H1 (cell line): Measurements from ENCODE around the gene HSPBP1. TPM values are rescaled to one million over a fixed set of nuclear protein-coding genes. Genes with fewer than 3 reads are reported as not detected.

Experiments used
- CTCF ChIA-PET: fragments of 300-600 bp; sonication (Branson Sonifier 250); formaldehyde crosslinking; loops from one replicate; lab custom pipeline; 2021; ENCODE audit not compliant: partially characterized antibody; lab: Charles Lee
- POLR2A ChIA-PET: fragments of 300-600 bp; sonication (Branson Sonifier 250); formaldehyde crosslinking; loops from one replicate; lab custom pipeline; 2021; ENCODE audit warnings: inconsistent platforms; ENCODE audit not compliant: partially characterized antibody; lab: Charles Lee
- DNase-seq, 2 experiments: peaks; one replicate each; pipeline versions ENCODE4 v3.0.0 to v3.0.0-alpha.2; 2010 to 2022; ENCODE audit warnings: low spot score in 2 of 2, low read depth in 1 of 2, mixed read lengths in 1 of 2
- FAIRE-seq: peaks from 2 replicates; lab custom pipeline; 2011; peaks lifted over from hg19 to GRCh38; lab: Jason Lieb, UNC
- H2AFZ ChIP-seq: 2 replicates; pipeline ENCODE4 v1.8.1; 2012; ENCODE audit warnings: low read length, inconsistent platforms
- H2AK5ac ChIP-seq: 2 replicates; pipeline ENCODE4 v1.6.1; 2013; ENCODE audit warnings: low read depth, low read length
- H2BK120ac ChIP-seq: replicated peaks from 2 replicates; pipeline ENCODE3; 2013; ENCODE audit warnings: low read depth, low read length, inconsistent platforms
- H2BK12ac ChIP-seq: 2 replicates; pipeline ENCODE4 v1.6.1; 2013; ENCODE audit warnings: low read depth, low read length
- H2BK15ac ChIP-seq: 2 replicates; pipeline ENCODE4 v1.6.1; 2013; ENCODE audit warnings: low read length
- H2BK20ac ChIP-seq: 2 replicates; pipeline ENCODE4 v1.6.1; 2013; ENCODE audit warnings: low read length
- H2BK5ac ChIP-seq: 2 replicates; pipeline ENCODE4 v1.6.1; 2013; ENCODE audit warnings: low read depth, low read length
- H3K14ac ChIP-seq: 2 replicates; pipeline ENCODE4 v1.6.1; 2013; ENCODE audit warnings: inconsistent platforms; ENCODE audit not compliant: insufficient read length
- H3K18ac ChIP-seq: 2 replicates; pipeline ENCODE4 v1.6.1; 2013; ENCODE audit warnings: low read length; ENCODE audit errors: extremely low read depth
- H3K23ac ChIP-seq: 2 replicates; pipeline ENCODE4 v1.6.1; 2013; ENCODE audit warnings: inconsistent platforms; ENCODE audit not compliant: insufficient read length
- H3K23me2 ChIP-seq: 2 replicates; pipeline ENCODE4 v1.6.1; 2013; ENCODE audit warnings: low read depth, low read length
- H3K27ac ChIP-seq: 2 replicates; pipeline ENCODE4 v1.6.1; 2011; ENCODE audit warnings: low read depth, low read length, inconsistent platforms
- H3K27me3 ChIP-seq, 4 experiments: replicated peaks in 1 of 4; 1 replicate in 1 of 4; 2 replicates in 3 of 4; pipeline versions ENCODE4 v1.6.1 to v1.8.1; 2011 to 2013; ENCODE audit warnings: low read length in 3 of 4, mild to moderate bottlenecking in 3 of 4, inconsistent platforms in 2 of 4, mixed read lengths in 2 of 4, moderate library complexity in 1 of 4; ENCODE audit not compliant: control insufficient read depth in 3 of 4, insufficient read depth in 3 of 4; ENCODE audit errors: extremely low read depth in 1 of 4
- H3K36me3 ChIP-seq, 4 experiments: 2 replicates each; pipeline versions ENCODE4 v1.6.1 to v1.8.1; 2011 to 2013; ENCODE audit warnings: mild to moderate bottlenecking in 4 of 4, low read length in 3 of 4, moderate library complexity in 2 of 4, control low read depth in 1 of 4, inconsistent platforms in 1 of 4; ENCODE audit not compliant: insufficient read depth in 4 of 4, control insufficient read depth in 2 of 4
- H3K4ac ChIP-seq: replicated peaks from 2 replicates; pipeline ENCODE3; 2013; ENCODE audit warnings: low read length, low read depth, mixed read lengths, inconsistent platforms; ENCODE audit not compliant: insufficient read length
- H3K4me1 ChIP-seq, 4 experiments: replicated peaks in 1 of 4; 1 replicate in 1 of 4; 2 replicates in 3 of 4; pipeline versions ENCODE4 v1.6.1 to v1.8.1; 2011 to 2013; ENCODE audit warnings: low read length in 3 of 4, inconsistent platforms in 2 of 4, mixed read lengths in 1 of 4; ENCODE audit not compliant: insufficient read depth in 4 of 4, control insufficient read depth in 3 of 4
- H3K4me2 ChIP-seq, 2 experiments: 2 replicates each; pipeline versions ENCODE4 v1.6.1 to v1.8.1; 2011 to 2013; ENCODE audit warnings: low read depth in 2 of 2, low read length in 2 of 2, control low read depth in 1 of 2, inconsistent platforms in 1 of 2, mild to moderate bottlenecking in 1 of 2; ENCODE audit not compliant: insufficient read depth in 1 of 2
- H3K4me3 ChIP-seq, 4 experiments: fragments of 200-600, 300-600 bp in 1 of 4; sonication (generic), shearing (Covaris generic), sonication (Bioruptor Twin) in 1 of 4; 2 replicates each; pipeline versions ENCODE4 v1.5.1 to v1.8.1; 2011 to 2016; ENCODE audit warnings: low read length in 4 of 4, low read depth in 3 of 4, control low read depth in 2 of 4, inconsistent platforms in 2 of 4, mild to moderate bottlenecking in 2 of 4, mixed read lengths in 1 of 4, moderate library complexity in 1 of 4; ENCODE audit not compliant: insufficient read depth in 2 of 4; ENCODE audit errors: extremely low read depth in 1 of 4
- H3K56ac ChIP-seq: replicated peaks from 2 replicates; pipeline ENCODE3; 2013; ENCODE audit warnings: low read depth, mild to moderate bottlenecking, mixed read lengths, low read length, inconsistent platforms; ENCODE audit not compliant: insufficient read length
- H3K79me1 ChIP-seq: 2 replicates; pipeline ENCODE4 v1.6.1; 2013; ENCODE audit warnings: low read depth, low read length, control low read depth
- H3K79me2 ChIP-seq, 2 experiments: 2 replicates each; pipeline versions ENCODE4 v1.6.1 to v1.8.1; 2012 to 2013; ENCODE audit warnings: low read length in 2 of 2, mild to moderate bottlenecking in 2 of 2, inconsistent platforms in 1 of 2; ENCODE audit not compliant: insufficient read depth in 2 of 2, control insufficient read depth in 1 of 2
- H3K9ac ChIP-seq, 4 experiments: replicated peaks in 1 of 4; 1 replicate in 1 of 4; 2 replicates in 3 of 4; pipeline versions ENCODE4 v1.6.1 to v1.8.1; 2011 to 2013; ENCODE audit warnings: low read depth in 3 of 4, low read length in 3 of 4, control low read depth in 2 of 4, mild to moderate bottlenecking in 2 of 4, moderate library complexity in 2 of 4, inconsistent platforms in 1 of 4; ENCODE audit errors: extremely low read depth in 1 of 4
- H3K9me3 ChIP-seq, 2 experiments: 2 replicates each; pipeline versions ENCODE4 v1.6.1 to v1.8.1; 2012 to 2013; ENCODE audit warnings: mild to moderate bottlenecking in 2 of 2, moderate library complexity in 2 of 2, control low read depth in 1 of 2, inconsistent platforms in 1 of 2, low read depth in 1 of 2, low read length in 1 of 2, mixed read lengths in 1 of 2; ENCODE audit not compliant: insufficient read depth in 2 of 2
- H4K20me1 ChIP-seq, 2 experiments: replicated peaks in 1 of 2; 2 replicates each; pipeline versions ENCODE3 to v1.8.1; 2011 to 2013; ENCODE audit warnings: inconsistent platforms in 2 of 2, low read length in 2 of 2, mild to moderate bottlenecking in 1 of 2; ENCODE audit not compliant: insufficient read depth in 2 of 2, control insufficient read depth in 1 of 2
- H4K5ac ChIP-seq: 2 replicates; pipeline ENCODE4 v1.6.1; 2013; ENCODE audit warnings: low read length, low read depth, mixed read lengths, inconsistent platforms; ENCODE audit not compliant: insufficient read length
- H4K8ac ChIP-seq: 2 replicates; pipeline ENCODE4 v1.8.0; 2013; ENCODE audit warnings: mild to moderate bottlenecking, moderate library complexity, low read length, inconsistent platforms; ENCODE audit not compliant: insufficient read depth; ENCODE audit errors: extremely low read depth
- H4K91ac ChIP-seq: replicated peaks from 2 replicates; pipeline ENCODE3; 2013; ENCODE audit warnings: low read length, mixed read lengths, inconsistent platforms; ENCODE audit not compliant: insufficient read length
- BACH1 ChIP-seq: IDR thresholded peaks from 2 replicates; pipeline ENCODE4 v1.6.1; 2012; ENCODE audit warnings: low read length, improper control_type of control experiment
- CREB1 ChIP-seq: IDR thresholded peaks from 2 replicates; pipeline ENCODE4 v1.6.1; 2012; ENCODE audit warnings: inconsistent platforms
- CTBP2 ChIP-seq: IDR thresholded peaks from 2 replicates; pipeline ENCODE4 v1.7.0; 2011; ENCODE audit warnings: borderline replicate concordance, mild to moderate bottlenecking, moderate library complexity, mixed read lengths, low read length; ENCODE audit not compliant: insufficient read depth, insufficient read length
- GABPA ChIP-seq: IDR thresholded peaks from 2 replicates; pipeline ENCODE4 v1.6.1; 2011; ENCODE audit warnings: mild to moderate bottlenecking, low read length, moderate library complexity, borderline replicate concordance; ENCODE audit not compliant: insufficient read depth
- HDAC2 ChIP-seq, 2 experiments: fragments of 300-600 bp in 1 of 2; sonication (generic) in 1 of 2; IDR thresholded peaks; 2 replicates each; pipeline ENCODE4 v1.6.1; 2011 to 2012; ENCODE audit warnings: low read depth in 2 of 2, low read length in 2 of 2, mild to moderate bottlenecking in 2 of 2, moderate library complexity in 2 of 2, borderline replicate concordance in 1 of 2, inconsistent platforms in 1 of 2
- MAFK ChIP-seq: IDR thresholded peaks from 2 replicates; pipeline ENCODE4 v1.6.1; 2012; ENCODE audit warnings: low read depth, mild to moderate bottlenecking, improper control_type of control experiment, low read length
- POLR2A ChIP-seq, 2 experiments: IDR thresholded peaks; 1 replicate in 1 of 2; 2 replicates in 1 of 2; pipeline ENCODE4 v1.6.1; 2011; ENCODE audit warnings: low read depth in 2 of 2, low read length in 2 of 2, mild to moderate bottlenecking in 2 of 2; ENCODE audit errors: control extremely low read depth in 1 of 2
- RAD21 ChIP-seq, 2 experiments: IDR thresholded peaks in 1 of 2; conservative IDR thresholded peaks in 1 of 2; 2 replicates each; pipeline ENCODE4 v1.6.1; 2011; ENCODE audit warnings: low read depth in 2 of 2, low read length in 2 of 2, improper control_type of control experiment in 1 of 2, inconsistent platforms in 1 of 2, mild to moderate bottlenecking in 1 of 2, moderate library complexity in 1 of 2
- RNF2 ChIP-seq: fragments of 200-900, 300-1000 bp; sonication (generic); IDR thresholded peaks from 2 replicates; pipeline ENCODE4 v1.7.1; 2016; ENCODE audit warnings: borderline replicate concordance, low read depth, mild to moderate bottlenecking, antibody characterized with exemption, low read length; ENCODE audit not compliant: poor library complexity, severe bottlenecking; ENCODE audit errors: missing control alignments
- TAF7 ChIP-seq: optimal IDR thresholded peaks from 2 replicates; pipeline ENCODE3; 2011; ENCODE audit warnings: low read depth, mild to moderate bottlenecking, inconsistent platforms, low read length, moderate library complexity, borderline replicate concordance
- TEAD4 ChIP-seq: IDR thresholded peaks from 2 replicates; pipeline ENCODE4 v1.6.1; 2012; ENCODE audit warnings: low read depth, low read length, inconsistent platforms, mixed read lengths
- WGBS, 2 experiments: shearing (Covaris generic) in 1 of 2; methylation state at CpG; one replicate each; pipeline versions ENCODE4 v1.1.6 to v1.1.7; 2013 to 2015; ENCODE audit warnings: low lambda C conversion rate in 2 of 2, mixed read lengths in 2 of 2, inconsistent platforms in 1 of 2, low coverage in 1 of 2, missing lambda C conversion rate in 1 of 2; ENCODE audit not compliant: insufficient replicate concordance in 2 of 2, insufficient coverage in 1 of 2, insufficient read length in 1 of 2; ENCODE audit errors: extremely low coverage in 1 of 2, missing lambda C conversion rate in 1 of 2; 5-methylcytosine and 5-hydroxymethylcytosine counted together
- polyA plus RNA-seq, 7 experiments: library from polyadenylated mRNA; depleted of rRNA in 3 of 7; stranded (reverse) in 5 of 7; unstranded in 2 of 7; fragments of >200 nt in 5 of 7; fragments of 200-250 nt in 2 of 7; gene quantifications; 1 replicate in 5 of 7; 2 replicates in 1 of 7; 4 replicates in 1 of 7; pipeline versions ENCODE4 v1.2.1 to v1.2.3, GENCODE V29; 2011 to 2013; ENCODE audit warnings: missing spikeins in 2 of 7, mixed read lengths in 2 of 7
- total RNA-seq: library from RNA; stranded (reverse); fragmentation: NEBNext Ultra II Directional; extraction: Animal tissue kit (Norgen Biotek cat#: 25700); gene quantifications from 2 replicates; pipeline ENCODE4 v1.2.1, GENCODE V29; 2021

The HSPBP1 gene
- total and polyA plus RNA-seq, 2 of the 8 experiments (the other 6 are each of a cell fraction or from before 2014, with no cell fraction given), result 63.4 to 100 TPM

DNA sequence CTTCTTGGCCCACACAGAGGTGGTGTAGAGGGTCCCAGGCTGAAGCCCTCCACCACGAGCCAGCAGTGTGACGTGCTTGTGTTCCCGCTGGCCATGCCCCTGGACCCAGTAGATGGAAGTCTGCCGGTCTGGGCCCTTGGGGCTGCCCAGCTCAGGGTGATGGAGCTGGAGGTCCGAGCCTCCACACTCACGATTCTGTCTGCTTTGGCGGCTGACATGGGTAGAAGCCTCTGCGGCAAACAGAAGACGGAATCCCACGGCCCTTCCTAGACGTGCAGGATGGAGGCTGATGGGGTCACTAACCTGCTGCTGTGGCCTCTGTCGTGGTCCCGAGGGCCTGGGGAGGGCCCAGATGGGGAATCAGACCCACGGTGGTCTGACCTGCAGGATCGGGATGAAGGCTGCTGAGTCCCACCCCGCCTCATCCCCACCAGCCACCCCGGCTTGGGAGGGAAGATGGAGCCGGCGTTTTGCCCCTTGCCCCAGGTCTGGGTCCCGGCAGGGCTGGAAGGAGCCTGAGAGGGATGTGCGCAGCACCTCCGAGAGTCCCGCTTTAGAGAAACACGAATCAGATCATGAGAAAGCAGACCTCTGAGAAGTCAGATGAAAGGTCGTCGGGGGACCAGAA, 55.8 kb downstream of the HSPBP1 start:
- Histone ChIP-seq H3K27me3 (no peaks in the 10 kb centered on the region), H3K56ac (no peak overlapping the region), H2BK12ac (no peak overlapping the region), H4K8ac (no peak overlapping the region), H3K4ac (no peak overlapping the region), H3K18ac (no peak overlapping the region), H2BK15ac (no peak overlapping the region), H2AFZ (no peak overlapping the region), H3K23ac (no peak overlapping the region), H2BK5ac (peak overlapping the region; percentile 83; the same call in 1 of the 2 replicates), H2AK5ac (no peak overlapping the region), H3K23me2 (no peaks in the 10 kb centered on the region), H3K79me2 (no peaks in the 10 kb centered on the region), H3K4me1 (no peaks in the 10 kb centered on the region), H3K27ac (no peak overlapping the region), H4K5ac (no peak overlapping the region), H3K79me1 (no peaks in the 10 kb centered on the region), H2BK20ac (no peak overlapping the region), H4K20me1 (peaks cover 3 to 13% of the 10 kb centered on the region in 2 experiments), H3K9me3 (peaks cover 4 to 6% of the 10 kb centered on the region in 2 experiments; a peak in 3 of 4 replicates), H4K91ac (no peak overlapping the region), H3K14ac (no peak overlapping the region), H3K36me3 (no peaks in the 10 kb centered on the region), H3K9ac (no peak overlapping the region), H3K4me3 (no peak overlapping the region), H2BK120ac (no peak overlapping the region), H3K4me2 (no peak overlapping the region)
- DNase-seq (no peak), FAIRE-seq (no peak)
- TF ChIP-seq CREB1 (no peak), RAD21 (IDR thresholded peaks at IDR 0.05 in 1 of 2, conservative IDR thresholded peaks at IDR 0.05 in 1 of 2; ENCODE audit: low read depth in 2 of 2, low read length in 2 of 2) (no peak), RNF2 (no peak), TEAD4 (no peak), TAF7 (no peak), HDAC2 (IDR thresholded peaks at IDR 0.05; ENCODE audit: borderline replicate concordance in 1 of 2, low read depth in 2 of 2, low read length in 2 of 2) (no peak), BACH1 (no peak), MAFK (no peak), CTBP2 (no peak), GABPA (no peak), POLR2A (IDR thresholded peaks at IDR 0.05; ENCODE audit: control extremely low read depth in 1 of 2, low read depth in 2 of 2, low read length in 2 of 2) (no peak)
- 95% methylated on average over 26 of the region's 26 CpGs; no CpG with 5 or more reads in 1 of the 2 experiments for WGBS, 2 experiments
- ChIA-PET POLR2A (no interaction called here), CTCF (no interaction called here)
